Pancreas (tissue), 10 donors: Measurements from ENCODE around the gene GLS. TPM values are rescaled to one million over a fixed set of nuclear protein-coding genes. Genes with fewer than 3 reads are reported as not detected.

ENCODE experiments used
- ATAC-seq, 4 donors: fragments of 200-7000 bp; cut with Tn5 transposase; one replicate each; pipeline versions ENCODE4 v1.8.0 to v1.9.1; 2020; ENCODE audit warnings: mild to moderate bottlenecking in 4 of 4, moderate library complexity in 4 of 4
- DNase-seq, 6 donors: peaks; one replicate each; pipeline ENCODE4 v3.0.0-alpha.2; 2020
- FAIRE-seq: peaks from 2 replicates; lab custom pipeline; 2012; peaks lifted over from hg19 to GRCh38; lab: Jason Lieb, UNC
- H3K27ac ChIP-seq, 4 donors: fragments of 200-600 bp; sonication (generic); 1 replicate in 3 of 4; 2 replicates in 1 of 4; pipeline versions ENCODE4 v1.5.0 to v1.8.0; 2020
- H3K27me3 ChIP-seq, 4 donors: fragments of 200-600 bp; one replicate each; pipeline ENCODE4 v1.8.0; 2021
- H3K36me3 ChIP-seq, 3 donors: fragments of 200-600 bp; sonication (generic) in 1 of 3; one replicate each; pipeline versions ENCODE4 v1.5.0 to v1.8.0; 2020 to 2021
- H3K4me1 ChIP-seq, 3 donors: fragments of 200-600 bp; one replicate each; pipeline ENCODE4 v1.8.0; 2021
- H3K4me3 ChIP-seq, 4 donors: fragments of 200-600 bp; sonication (generic) in 2 of 4; one replicate each; pipeline versions ENCODE4 v1.5.0 to v1.8.0; 2020 to 2021
- H3K9me3 ChIP-seq, 4 donors: fragments of 200-600 bp; one replicate each; pipeline ENCODE4 v1.8.0; 2021
- CTCF ChIP-seq, 4 donors: fragments of 200-600 bp; sonication (generic) in 3 of 4; IDR thresholded peaks; one replicate each; pipeline versions ENCODE4 v1.5.0 to v1.8.0; 2021; ENCODE audit warnings: antibody characterized with exemption in 4 of 4
- WGBS, 2 donors: extraction: QIAGEN DNeasy Blood & Tissue Kit; methylation state at CpG; one replicate each; pipeline ENCODE4 v1.1.7; 2013; 5-methylcytosine and 5-hydroxymethylcytosine counted together
- intact Hi-C, 3 donors: fragments of 100-400 bp; cut with DNase I; formaldehyde crosslinking; loops; one replicate each; pipeline versions ENCODE4 v1.11.1 to v1.14.2; 2022
- polyA plus RNA-seq, 2 donors: library from polyadenylated mRNA; stranded (reverse); fragments of 200-250 nt; gene quantifications; one replicate each; pipeline ENCODE4 v1.2.3, GENCODE V29; 2013
- total RNA-seq, 6 donors: library from RNA; stranded (reverse); fragmentation: NEBNext Ultra II Directional in 4 of 6; extraction: Animal tissue kit (Norgen Biotek cat#: 25700) in 4 of 6; gene quantifications; one replicate each; pipeline versions ENCODE4 v1.2.1 to v1.2.4, GENCODE V29; 2021 to 2023
- donor health status: healthy with polysubstance abuse.
- donor health status: DM: no; HTN: no; CAD: no; lungs with moderate emphysema.
- donor health status: DM: no; HTN: no; CAD: no.
- donor health status: control.
- donor health status: control.
- donor health status: Bipolar disorder and iron deficiency.
- donor health status: DM: yes; HTN: yes; CAD: no.
- donor health status: DM: no; HTN: no; CAD: no.
- donor health status: DM: no; HTN: no; CAD: no.
- donor health status: DM: yes; HTN: yes; CAD: no.

The GLS gene
- total and polyA plus RNA-seq, 8 donors: 20.5 to 84.4 (median 51.6) TPM

- no peaks in the 10 kb centered on the region for H3K36me3 ChIP-seq
- no peak overlapping the region for H3K4me3 ChIP-seq
- ATAC-seq (no peak), DNase-seq (no peak), FAIRE-seq (no peak)
- H3K27me3 ChIP-seq: no peaks in the 10 kb centered on the region
- intact Hi-C loops: no loop called here
- H3K9me3 ChIP-seq: no peaks in the 10 kb centered on the region
- TF ChIP-seq CTCF (IDR thresholded peaks at IDR 0.05): no peak
- H3K4me1 ChIP-seq: peaks cover 41 to 49% (median 48%) of the 10 kb centered on the region in 3 donors
- H3K27ac ChIP-seq: no peak overlapping the region
- WGBS, 2 donors: 56 to 76% methylated on average over 2 of the region's 2 CpGs
Observed at GRCh38 chr2:190943706-190944105, 63.1 kb downstream of the GLS start.

GRCh38 chr2:190947141-190947540, 66.5 kb downstream of the GLS start:
- FAIRE-seq (no peak), ATAC-seq (peak; percentile 67 to 81 (median 74)), DNase-seq (no peak)
- intact Hi-C loops: no loop called here
- H3K4me1 ChIP-seq: peaks cover 24 to 35% (median 33%) of the 10 kb centered on the region in 3 donors
- no peak overlapping the region for H3K4me3 ChIP-seq
- TF ChIP-seq CTCF (IDR thresholded peaks at IDR 0.05): no peak
- H3K36me3 ChIP-seq: no peaks in the 10 kb centered on the region
- 4 to 7% methylated on average over 1 of the region's 1 CpG for WGBS, 2 donors
- H3K9me3 ChIP-seq: no peaks in the 10 kb centered on the region
- H3K27ac ChIP-seq: peak overlapping the region; percentile 16 to 86 (median 62)
- no peaks in the 10 kb centered on the region for H3K27me3 ChIP-seq

- H3K4me3 ChIP-seq: peak overlapping the region in 2 of 4 donors; percentile 23 to 25
- H3K27ac ChIP-seq: peak overlapping the region; percentile 50 to 86 (median 67)
- no peaks in the 10 kb centered on the region for H3K36me3 ChIP-seq
- no peaks in the 10 kb centered on the region for H3K9me3 ChIP-seq
- H3K27me3 ChIP-seq: no peaks in the 10 kb centered on the region
- no peak for DNase-seq
- no peak for TF ChIP-seq CTCF (IDR thresholded peaks at IDR 0.05)
- WGBS, 2 donors: 2% methylated on average over 2 of the region's 2 CpGs
- intact Hi-C loops: no loop called here
- peak; percentile 58 to 85 (median 72) for ATAC-seq
- no peak for FAIRE-seq
- peaks cover 24 to 35% (median 33%) of the 10 kb centered on the region in 3 donors for H3K4me1 ChIP-seq
Observed at GRCh38 chr2:190947711-190948251, 67.2 kb downstream of the GLS start.

- peak overlapping the region in 1 of 4 donors; percentile 23 for H3K4me3 ChIP-seq
- FAIRE-seq (no peak), ATAC-seq (peak; percentile 23 to 63 (median 52)), DNase-seq (peak in 3 of 6 donors; percentile 21 to 50 (median 24))
- 19 to 20% methylated on average over 2 of the region's 2 CpGs for WGBS, 2 donors
- H3K27ac ChIP-seq: peak overlapping the region; percentile 23 to 86 (median 67)
- H3K36me3 ChIP-seq: no peaks in the 10 kb centered on the region
- no peak for TF ChIP-seq CTCF (IDR thresholded peaks at IDR 0.05)
- intact Hi-C loops: no loop called here
- H3K4me1 ChIP-seq: peaks cover 31 to 42% (median 40%) of the 10 kb centered on the region in 3 donors
- H3K27me3 ChIP-seq: no peaks in the 10 kb centered on the region
- no peaks in the 10 kb centered on the region for H3K9me3 ChIP-seq
Observed at GRCh38 chr2:190948671-190949070, 68.0 kb downstream of the GLS start.

GRCh38 chr2:190950566-190950991, 70.0 kb downstream of the GLS start:
- intact Hi-C loops: no loop called here
- ATAC-seq: no peak
- H3K27ac ChIP-seq: no peak overlapping the region
- no peak for TF ChIP-seq CTCF (IDR thresholded peaks at IDR 0.05)
- FAIRE-seq: no peak
- DNase-seq: no peak
- no peak overlapping the region for H3K4me3 ChIP-seq
- peaks cover 31 to 42% (median 40%) of the 10 kb centered on the region in 3 donors for H3K4me1 ChIP-seq
- no peaks in the 10 kb centered on the region for H3K36me3 ChIP-seq
- whole genome bisulfite sequencing, 2 donors: 83 to 87% methylated on average over 3 of the region's 3 CpGs
- H3K27me3 ChIP-seq: no peaks in the 10 kb centered on the region
- no peaks in the 10 kb centered on the region for H3K9me3 ChIP-seq
